Subcutaneous abdominal adipose tissue (tissue), 5 donors: ENCODE data around the gene DYNLL1.
"Not testable (repeated sequence)": the region's sequence is repeated elsewhere in the genome, so short reads cannot be mapped to it uniquely, and the experiment has no call there.

ENCODE experiments used
- H3K27ac ChIP-seq: one replicate; pipeline ENCODE4 v1.7.0; 2013; ENCODE audit warnings: low read depth, mild to moderate bottlenecking, inconsistent platforms, low read length, moderate library complexity
- H3K27me3 ChIP-seq, 5 donors: one replicate each; pipeline ENCODE4 v1.7.0; 2013; ENCODE audit warnings: low read length in 5 of 5, inconsistent platforms in 1 of 5; ENCODE audit not compliant: control insufficient read depth in 5 of 5, insufficient read depth in 4 of 5
- H3K36me3 ChIP-seq, 5 donors: one replicate each; pipeline ENCODE4 v1.7.0; 2013; ENCODE audit warnings: low read length in 5 of 5; ENCODE audit not compliant: control insufficient read depth in 5 of 5, insufficient read depth in 5 of 5
- H3K4me1 ChIP-seq, 5 donors: one replicate each; pipeline ENCODE4 v1.7.0; 2013; ENCODE audit warnings: low read length in 5 of 5, mild to moderate bottlenecking in 3 of 5, moderate library complexity in 1 of 5; ENCODE audit not compliant: control insufficient read depth in 5 of 5, insufficient read depth in 5 of 5
- H3K4me3 ChIP-seq, 5 donors: one replicate each; pipeline ENCODE4 v1.7.0; 2013; ENCODE audit warnings: low read length in 5 of 5, low read depth in 1 of 5
- H3K9ac ChIP-seq, 5 donors: one replicate each; pipeline ENCODE4 v1.7.0; 2013; ENCODE audit warnings: low read length in 5 of 5, mild to moderate bottlenecking in 4 of 5, moderate library complexity in 3 of 5
- H3K9me3 ChIP-seq, 5 donors: one replicate each; pipeline ENCODE4 v1.7.0; 2013; ENCODE audit warnings: low read length in 5 of 5; ENCODE audit not compliant: control insufficient read depth in 5 of 5
- donor health status: healthy.
- donor health status: healthy.
- donor health status: healthy.
- donor health status: healthy.
- donor health status: healthy.

DYNLL1 gene

DNA sequence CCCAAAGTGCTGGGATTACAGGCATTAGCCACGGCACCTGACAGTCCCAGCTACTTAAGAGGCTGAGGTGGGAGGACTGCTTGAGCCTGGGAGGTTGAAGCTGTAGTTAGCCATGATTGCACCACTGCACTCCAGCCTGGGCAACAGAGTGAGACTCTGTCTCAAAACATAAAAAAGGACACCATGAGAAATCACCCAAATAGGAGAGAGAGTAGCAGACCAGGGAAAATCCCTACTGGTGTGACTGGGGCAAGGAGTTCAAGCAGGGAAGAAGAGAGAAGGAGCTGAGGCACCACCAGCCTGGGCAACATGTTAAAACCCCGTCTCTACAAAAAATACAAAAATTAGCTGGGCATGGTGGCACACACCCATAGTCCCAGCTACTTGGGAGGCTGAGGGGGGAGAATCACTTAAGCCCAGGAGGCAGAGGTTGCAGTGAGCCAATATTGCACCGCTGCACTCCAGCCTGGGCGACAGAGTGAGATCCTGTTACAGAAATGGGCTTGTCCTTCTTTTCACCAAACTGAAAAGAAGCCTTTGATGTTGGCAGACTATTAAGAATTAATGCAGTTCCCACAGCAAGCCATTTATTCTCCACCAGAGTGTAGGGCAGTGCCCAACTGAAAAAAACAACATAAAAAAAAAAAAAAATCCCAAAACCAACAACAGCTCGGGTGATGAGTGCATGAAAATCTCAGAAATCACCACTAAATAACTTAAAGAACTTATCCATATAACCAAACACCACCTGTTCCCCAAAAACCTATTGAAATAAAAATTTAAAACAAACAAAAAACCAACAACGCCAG lies 21.9 kb upstream of the DYNLL1 start:
- H3K27ac ChIP-seq, result no peak overlapping the region
- peaks cover 3 to 10% (median 9%) of the 10 kb centered on the region in 5 donors for H3K4me1 ChIP-seq
- no peaks in the 10 kb centered on the region for H3K36me3 ChIP-seq
- H3K27me3 ChIP-seq, result no peaks in the 10 kb centered on the region
- H3K4me3 ChIP-seq, result no peak overlapping the region
- H3K9ac ChIP-seq, result no peak overlapping the region
- H3K9me3 ChIP-seq, result no peaks in the 10 kb centered on the region

DNA sequence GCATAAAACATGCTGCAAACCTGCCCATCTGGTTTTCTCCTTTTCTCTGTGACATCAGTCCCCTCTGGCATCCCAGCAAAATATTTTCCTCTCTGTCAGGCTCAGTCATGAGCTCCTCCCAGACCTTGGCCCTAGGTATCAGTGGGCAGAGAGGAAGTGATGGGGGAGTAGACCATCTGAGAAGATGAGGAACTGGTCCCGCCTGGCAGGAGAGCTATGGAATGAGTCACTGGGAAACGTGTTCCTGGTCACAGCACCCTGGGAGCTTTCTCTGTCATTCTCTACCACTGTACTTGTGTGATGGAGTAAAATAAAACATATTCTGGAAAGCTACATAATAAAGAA lies 21.3 kb upstream of the DYNLL1 start:
- Histone ChIP-seq H3K27ac (no peak overlapping the region), H3K27me3 (no peaks in the 10 kb centered on the region), H3K9me3 (no peaks in the 10 kb centered on the region), H3K36me3 (no peaks in the 10 kb centered on the region), H3K4me1 (peaks cover 3 to 10% (median 9%) of the 10 kb centered on the region in 5 donors), H3K9ac (no peak overlapping the region), H3K4me3 (no peak overlapping the region)

DNA sequence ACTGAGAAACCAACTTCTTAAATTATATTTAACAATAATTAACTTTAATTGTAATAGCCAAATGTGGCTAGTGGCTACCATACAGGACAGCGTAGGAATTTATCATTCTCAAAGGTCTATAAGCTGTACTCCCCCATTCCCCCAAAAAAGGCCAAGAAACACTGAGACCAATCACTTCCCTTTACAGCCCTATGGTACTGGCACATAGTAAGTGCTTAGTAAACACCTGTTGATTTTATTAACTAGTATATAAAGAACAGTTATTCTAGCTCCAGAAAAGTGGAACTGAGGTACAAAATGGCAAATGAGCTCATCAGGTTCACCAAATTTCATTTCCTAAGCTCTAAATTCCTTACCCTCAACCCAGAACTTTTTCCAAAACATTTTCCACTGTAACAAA lies 20.3 kb upstream of the DYNLL1 start:
- H3K27me3 ChIP-seq, result no peaks in the 10 kb centered on the region
- H3K27ac ChIP-seq, result no peak overlapping the region
- peaks cover 0 to under 1% (median 0%) of the 10 kb centered on the region in 5 donors for H3K4me1 ChIP-seq
- H3K36me3 ChIP-seq, result no peaks in the 10 kb centered on the region
- no peaks in the 10 kb centered on the region for H3K9me3 ChIP-seq
- H3K9ac ChIP-seq, result no peak overlapping the region
- no peak overlapping the region for H3K4me3 ChIP-seq

DNA sequence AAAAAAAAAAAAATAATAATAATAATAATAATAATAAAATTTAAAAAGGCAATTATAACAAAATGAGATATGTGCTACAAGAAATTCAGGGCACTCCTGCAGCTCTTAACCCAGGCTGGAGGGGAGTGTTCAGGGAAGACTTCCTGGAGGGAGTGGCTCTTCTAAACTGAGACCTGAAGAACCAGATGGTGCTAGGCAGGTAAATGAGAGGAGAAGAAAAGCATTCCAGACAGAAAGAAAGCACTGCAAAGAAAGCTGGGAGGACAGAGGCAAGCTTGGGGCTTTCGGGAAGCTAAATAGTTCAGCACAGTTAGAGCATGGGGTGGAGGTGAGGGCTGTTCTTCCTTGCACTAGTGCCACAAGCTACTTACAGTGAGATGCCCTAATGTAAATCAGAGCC lies 16.5 kb upstream of the DYNLL1 start:
- H3K27ac ChIP-seq, result no peak overlapping the region
- no peaks in the 10 kb centered on the region for H3K27me3 ChIP-seq
- H3K36me3 ChIP-seq, result no peaks in the 10 kb centered on the region
- no peaks in the 10 kb centered on the region for H3K4me1 ChIP-seq
- H3K9ac ChIP-seq, result no peak overlapping the region
- H3K4me3 ChIP-seq, result no peak overlapping the region
- no peaks in the 10 kb centered on the region for H3K9me3 ChIP-seq

DNA sequence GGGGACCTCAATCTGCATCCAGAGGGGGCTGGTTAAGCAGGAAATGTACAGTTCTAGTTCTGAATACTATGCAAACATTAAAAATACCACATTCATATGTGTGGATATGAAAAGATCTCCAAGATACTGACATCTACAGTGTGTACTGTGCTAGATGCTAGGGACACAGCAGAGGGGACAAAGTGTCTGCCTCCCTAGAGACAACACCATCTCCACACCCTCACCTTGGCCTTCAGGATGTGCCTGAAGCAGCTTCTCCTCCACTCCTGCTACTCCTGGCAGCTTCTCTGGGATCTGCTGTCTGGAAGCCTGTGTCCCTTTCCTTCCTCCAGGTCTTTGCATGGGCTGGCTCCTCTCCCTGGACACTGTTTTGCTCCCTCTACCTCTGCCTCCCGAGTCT lies 15.7 kb upstream of the DYNLL1 start:
- no peak overlapping the region for H3K9ac ChIP-seq
- no peaks in the 10 kb centered on the region for H3K27me3 ChIP-seq
- no peaks in the 10 kb centered on the region for H3K9me3 ChIP-seq
- no peaks in the 10 kb centered on the region for H3K4me1 ChIP-seq
- H3K27ac ChIP-seq, result no peak overlapping the region
- no peaks in the 10 kb centered on the region for H3K36me3 ChIP-seq
- no peak overlapping the region for H3K4me3 ChIP-seq

DNA sequence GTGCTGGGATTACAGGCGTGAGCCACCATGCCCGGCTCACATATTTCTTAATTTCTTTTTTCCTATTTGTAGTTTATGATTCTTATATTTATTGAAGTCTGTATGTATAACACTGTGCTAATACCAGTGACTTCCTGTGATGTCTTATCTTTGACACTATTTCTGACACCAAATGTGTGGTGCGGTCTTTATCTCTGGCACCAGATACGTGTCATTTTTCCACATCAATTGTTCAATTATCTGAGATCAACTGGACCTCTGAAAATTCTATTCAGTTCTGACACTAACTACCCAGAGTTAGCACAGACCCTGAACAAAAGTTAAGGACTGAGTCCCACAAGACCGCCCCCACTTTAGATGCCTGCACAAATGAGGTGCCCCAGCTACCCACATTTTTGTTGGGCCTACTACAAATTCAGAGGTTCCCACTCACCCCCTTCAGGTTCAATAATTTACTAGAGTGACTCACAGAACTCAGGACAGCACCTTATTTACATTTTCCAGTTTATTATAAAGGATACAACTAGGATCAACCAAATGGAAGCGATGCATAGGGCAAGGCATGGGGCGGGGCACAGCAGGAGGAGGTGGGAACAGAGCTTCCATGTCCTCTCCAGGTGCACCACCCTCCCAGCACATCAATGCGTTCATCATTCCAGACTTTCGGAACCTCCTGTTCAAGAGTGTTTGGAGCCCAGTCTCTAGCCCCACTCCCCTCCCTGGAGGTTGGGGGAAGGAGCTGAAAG lies 14.7 kb upstream of the DYNLL1 start:
- no peaks in the 10 kb centered on the region for H3K9me3 ChIP-seq

DNA sequence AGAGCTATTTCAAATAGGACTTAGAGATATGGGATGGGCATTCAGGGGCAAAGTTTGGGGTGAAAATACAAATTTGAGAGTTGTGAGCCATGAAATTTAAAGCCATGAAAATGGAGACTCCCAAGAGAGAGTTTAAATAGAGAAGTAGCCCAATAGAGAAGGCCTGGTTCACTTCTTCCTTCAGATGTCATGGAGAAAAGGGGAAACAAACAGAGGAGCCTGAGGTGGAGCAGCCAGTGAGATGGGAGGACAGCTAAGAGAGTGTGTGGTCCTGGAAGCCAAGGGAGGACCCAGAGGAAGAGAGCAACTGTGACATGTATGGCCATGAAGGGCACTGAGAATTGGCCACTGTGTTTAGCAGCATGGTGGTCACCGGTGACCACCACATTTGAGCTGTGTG lies 12.3 kb upstream of the DYNLL1 start:
- H3K4me3 ChIP-seq, result no peak overlapping the region
- no peaks in the 10 kb centered on the region for H3K27me3 ChIP-seq
- H3K9me3 ChIP-seq, result no peaks in the 10 kb centered on the region
- no peak overlapping the region for H3K27ac ChIP-seq
- H3K9ac ChIP-seq, result no peak overlapping the region
- no peaks in the 10 kb centered on the region for H3K4me1 ChIP-seq
- H3K36me3 ChIP-seq, result peaks cover 0 to 2% (median 0%) of the 10 kb centered on the region in 5 donors

More for the DNA sequence above, 14.7 kb upstream of the DYNLL1 start:
- Histone ChIP-seq H3K27ac (no peak overlapping the region), H3K9ac (no peak overlapping the region), H3K4me3 (no peak overlapping the region), H3K27me3 (no peaks in the 10 kb centered on the region), H3K4me1 (no peaks in the 10 kb centered on the region), H3K36me3 (no peaks in the 10 kb centered on the region)

DNA sequence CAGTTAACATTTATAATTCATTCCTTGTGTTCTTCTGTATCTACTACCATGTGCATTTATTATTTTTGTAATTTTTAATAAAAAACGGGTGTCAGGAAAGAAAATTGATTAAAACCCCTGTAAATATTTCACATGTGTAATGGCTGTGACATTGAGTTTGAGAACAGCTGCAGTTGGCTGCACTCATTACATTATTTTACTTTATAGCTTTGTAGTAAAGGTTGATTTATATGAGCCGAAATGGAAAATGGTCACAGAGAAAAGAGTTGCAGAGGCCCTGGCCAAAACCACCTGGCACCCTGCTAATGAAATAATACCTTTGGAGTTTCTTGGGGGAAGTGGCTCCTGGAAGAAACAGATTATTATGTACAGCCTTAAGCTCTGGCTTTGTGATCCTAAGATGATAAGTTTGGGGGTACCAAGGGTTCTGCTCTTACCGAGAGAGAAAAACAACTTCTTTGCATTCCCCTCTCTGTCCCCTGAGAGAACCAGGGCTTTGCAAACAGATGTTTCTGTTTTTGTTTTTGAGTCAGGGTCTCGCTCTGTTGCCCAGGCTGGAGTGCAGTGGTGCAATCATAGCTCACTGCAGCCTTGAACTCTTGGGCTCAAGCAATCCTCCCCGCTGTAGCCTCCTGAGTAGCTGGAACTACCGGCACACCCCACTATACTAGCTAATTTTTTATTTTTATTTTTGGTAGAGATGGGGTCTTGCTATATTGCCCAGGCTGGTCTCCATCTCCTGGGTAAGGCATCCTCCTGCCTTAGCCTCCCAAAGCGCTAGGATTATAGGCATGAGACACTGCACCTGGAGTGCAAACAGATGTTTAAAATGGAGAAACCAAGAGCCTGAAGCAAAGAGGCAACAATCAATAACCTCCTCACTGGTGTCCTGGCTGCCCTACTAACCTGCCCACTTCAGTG lies 9.7 kb upstream of the DYNLL1 start:
- no peak overlapping the region for H3K27ac ChIP-seq
- no peaks in the 10 kb centered on the region for H3K9me3 ChIP-seq
- no peak overlapping the region for H3K4me3 ChIP-seq
- H3K36me3 ChIP-seq, result peaks cover 0 to 6% (median 2%) of the 10 kb centered on the region in 5 donors
- H3K4me1 ChIP-seq, result peaks cover 0 to 7% (median 4%) of the 10 kb centered on the region in 5 donors
- H3K27me3 ChIP-seq, result no peaks in the 10 kb centered on the region
- H3K9ac ChIP-seq, result no peak overlapping the region

DNA sequence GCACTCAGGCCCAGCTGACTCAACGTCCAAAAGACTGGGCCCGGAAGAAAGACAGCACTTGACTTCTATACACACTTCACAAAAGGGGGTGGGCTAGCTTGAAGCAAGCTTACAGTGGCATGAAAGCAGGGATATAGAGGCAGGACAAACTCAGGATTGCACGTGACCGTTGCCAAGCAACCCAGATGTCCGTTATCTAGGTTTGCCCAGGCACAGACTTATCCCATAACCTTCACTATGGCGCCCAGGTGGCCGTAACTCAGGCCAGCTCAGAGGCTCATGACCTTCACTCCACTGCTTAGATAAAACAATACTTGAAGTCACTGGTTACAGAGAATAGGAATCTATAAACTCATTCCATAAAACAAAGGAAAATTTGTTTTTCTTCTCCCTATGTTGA lies 8.4 kb upstream of the DYNLL1 start:
- not testable (repeated sequence) for H3K4me1 ChIP-seq, H3K9ac ChIP-seq, H3K36me3 ChIP-seq, H3K27me3 ChIP-seq, H3K27ac ChIP-seq, H3K9me3 ChIP-seq, H3K4me3 ChIP-seq
